H9 (cell line): ENCODE data around the gene OPTC. TPM values are rescaled to one million over a fixed set of nuclear protein-coding genes. Genes with fewer than 3 reads are reported as not detected.
"Not testable (repeated sequence)": the region's sequence is repeated elsewhere in the genome, so short reads cannot be mapped to it uniquely, and the experiment has no call there.

Source experiments
- DNase-seq: peaks from one replicate; pipeline ENCODE4 v3.0.0-alpha.2; 2017
- H2AFZ ChIP-seq: one replicate; pipeline ENCODE4 v1.6.1; 2013; ENCODE audit warnings: mild to moderate bottlenecking, low read length, control low read depth, moderate library complexity
- H2AK5ac ChIP-seq: 2 replicates; pipeline ENCODE4 v1.6.1; 2013; ENCODE audit warnings: low read length, control low read depth, mixed read lengths; ENCODE audit not compliant: insufficient read length
- H2BK120ac ChIP-seq: one replicate; pipeline ENCODE4 v1.6.1; 2013; ENCODE audit warnings: low read depth, mild to moderate bottlenecking, low read length, control low read depth, inconsistent platforms; ENCODE audit not compliant: poor library complexity, severe bottlenecking
- H2BK12ac ChIP-seq: 2 replicates; pipeline ENCODE4 v1.6.1; 2013; ENCODE audit warnings: low read length, control low read depth, mixed read lengths, low read depth; ENCODE audit not compliant: insufficient read length
- H2BK15ac ChIP-seq: 2 replicates; pipeline ENCODE4 v1.6.1; 2013; ENCODE audit warnings: low read depth, low read length, control low read depth
- H2BK20ac ChIP-seq: one replicate; pipeline ENCODE4 v1.6.1; 2013; ENCODE audit warnings: low read depth, mild to moderate bottlenecking, low read length, control low read depth, inconsistent platforms; ENCODE audit not compliant: poor library complexity, severe bottlenecking
- H2BK5ac ChIP-seq: 2 replicates; pipeline ENCODE4 v1.6.1; 2013; ENCODE audit warnings: low read length, control low read depth, mixed read lengths; ENCODE audit not compliant: insufficient read length
- H3K14ac ChIP-seq: 2 replicates; pipeline ENCODE4 v1.6.1; 2013; ENCODE audit warnings: low read length, control low read depth; ENCODE audit not compliant: insufficient read depth
- H3K18ac ChIP-seq: 2 replicates; pipeline ENCODE4 v1.6.1; 2013; ENCODE audit warnings: low read depth, mild to moderate bottlenecking, mixed read lengths, low read length, control low read depth; ENCODE audit not compliant: insufficient read length
- H3K23ac ChIP-seq: 2 replicates; pipeline ENCODE4 v1.6.1; 2013; ENCODE audit warnings: low read length, control low read depth, mixed read lengths, low read depth; ENCODE audit not compliant: insufficient read length
- H3K23me2 ChIP-seq: 2 replicates; pipeline ENCODE4 v1.6.1; 2013; ENCODE audit warnings: low read depth, mild to moderate bottlenecking, mixed read lengths, low read length, control low read depth; ENCODE audit not compliant: insufficient read length, poor library complexity, severe bottlenecking
- H3K27ac ChIP-seq: 2 replicates; pipeline ENCODE4 v1.5.1; 2013; ENCODE audit warnings: low read length, control low read depth, mixed read lengths, low read depth; ENCODE audit not compliant: insufficient read length
- H3K27me3 ChIP-seq: 2 replicates; pipeline ENCODE4 v1.6.1; 2013; ENCODE audit warnings: low read length, control low read depth, inconsistent platforms; ENCODE audit not compliant: insufficient read depth
- H3K4ac ChIP-seq: 2 replicates; pipeline ENCODE4 v1.6.1; 2013; ENCODE audit warnings: low read depth, mild to moderate bottlenecking, control low read depth, inconsistent platforms, low read length, moderate library complexity
- H3K4me1 ChIP-seq: 2 replicates; pipeline ENCODE4 v1.6.1; 2013; ENCODE audit warnings: low read length, control low read depth, inconsistent platforms; ENCODE audit not compliant: insufficient read depth
- H3K4me2 ChIP-seq: 2 replicates; pipeline ENCODE4 v1.6.1; 2013; ENCODE audit warnings: low read length, control low read depth, mixed read lengths; ENCODE audit not compliant: insufficient read length, insufficient read depth
- H3K56ac ChIP-seq: 2 replicates; pipeline ENCODE4 v1.6.1; 2013; ENCODE audit warnings: low read depth, mild to moderate bottlenecking, mixed read lengths, low read length, control low read depth; ENCODE audit not compliant: insufficient read length
- H3K79me1 ChIP-seq: 2 replicates; pipeline ENCODE4 v1.6.1; 2013; ENCODE audit warnings: low read depth, mild to moderate bottlenecking, moderate library complexity, low read length, control low read depth, inconsistent platforms; ENCODE audit not compliant: insufficient read depth, poor library complexity, severe bottlenecking
- H3K79me2 ChIP-seq: 2 replicates; pipeline ENCODE4 v1.6.1; 2013; ENCODE audit warnings: low read length, control low read depth, inconsistent platforms; ENCODE audit not compliant: insufficient read depth
- H3K9ac ChIP-seq: 2 replicates; pipeline ENCODE4 v1.6.1; 2013; ENCODE audit warnings: low read length, control low read depth, mixed read lengths; ENCODE audit not compliant: insufficient read length; ENCODE audit errors: extremely low read depth
- H3K9me3 ChIP-seq: one replicate; pipeline ENCODE4 v1.6.1; 2013; ENCODE audit warnings: low read depth, low read length, inconsistent platforms; ENCODE audit not compliant: control insufficient read depth
- H3T11ph ChIP-seq: one replicate; pipeline ENCODE4 v1.6.1; 2013; ENCODE audit warnings: mild to moderate bottlenecking, low read length, control low read depth, inconsistent platforms
- H4K20me1 ChIP-seq: one replicate; pipeline ENCODE4 v1.6.1; 2013; ENCODE audit not compliant: control insufficient read depth, insufficient read length, insufficient read depth
- H4K5ac ChIP-seq: 2 replicates; pipeline ENCODE4 v1.6.1; 2013; ENCODE audit warnings: low read depth, mild to moderate bottlenecking, mixed read lengths, low read length, control low read depth; ENCODE audit not compliant: insufficient read length
- H4K8ac ChIP-seq: replicated peaks from 2 replicates; pipeline ENCODE4 v1.6.1; 2013; ENCODE audit warnings: low read length, control low read depth, mixed read lengths, low read depth; ENCODE audit not compliant: insufficient read length
- H4K91ac ChIP-seq: 2 replicates; pipeline ENCODE4 v1.6.1; 2013; ENCODE audit warnings: low read depth, mild to moderate bottlenecking, moderate library complexity, mixed read lengths, low read length, control low read depth; ENCODE audit not compliant: insufficient read length
- H3K27ac Mint-ChIP-seq, 3 experiments: 2 replicates in 2 of 3; 3 replicates in 1 of 3; pipeline ENCODE4 v1.8.0; 2020 to 2021; ENCODE audit warnings: mixed read lengths in 3 of 3, mild to moderate bottlenecking in 1 of 3, moderate library complexity in 1 of 3
- H3K27me3 Mint-ChIP-seq: 2 replicates; pipeline ENCODE4 v1.8.0; 2021; ENCODE audit warnings: low read depth, mild to moderate bottlenecking, moderate library complexity, mixed read lengths
- H3K36me3 Mint-ChIP-seq, 3 experiments: 2 replicates in 2 of 3; 3 replicates in 1 of 3; pipeline ENCODE4 v1.8.0; 2020 to 2021; ENCODE audit warnings: low read depth in 3 of 3, mixed read lengths in 3 of 3; ENCODE audit not compliant: insufficient read depth in 1 of 3
- H3K4me1 Mint-ChIP-seq, 2 experiments: 2 replicates each; pipeline ENCODE4 v1.8.0; 2020; ENCODE audit warnings: mixed read lengths in 2 of 2
- H3K4me3 Mint-ChIP-seq, 2 experiments: 2 replicates in 1 of 2; 3 replicates in 1 of 2; pipeline ENCODE4 v1.8.0; 2020 to 2021; ENCODE audit warnings: mild to moderate bottlenecking in 2 of 2, mixed read lengths in 2 of 2, moderate library complexity in 1 of 2
- H3K9me3 Mint-ChIP-seq, 2 experiments: 2 replicates in 1 of 2; 3 replicates in 1 of 2; pipeline ENCODE4 v1.8.0; 2020; ENCODE audit warnings: mild to moderate bottlenecking in 2 of 2, mixed read lengths in 2 of 2, moderate library complexity in 1 of 2
- CTCF ChIP-seq: fragments of 200-600 bp; sonication (generic); conservative IDR thresholded peaks from 3 replicates; pipeline ENCODE4 v1.8.0; 2021; ENCODE audit warnings: antibody characterized with exemption, mild to moderate bottlenecking
- WGBS: extraction: QIAGEN DNeasy Blood & Tissue Kit; methylation state at CpG from one replicate; pipeline ENCODE4 v1.1.7; 2013; ENCODE audit warnings: missing lambda C conversion rate, low lambda C conversion rate, mixed read lengths; ENCODE audit not compliant: insufficient read length; ENCODE audit errors: extremely low coverage; 5-methylcytosine and 5-hydroxymethylcytosine counted together
- total RNA-seq: library from RNA; stranded (reverse); gene quantifications from 2 replicates; pipeline ENCODE4 v1.2.1, GENCODE V29; 2021

The OPTC gene
- total RNA-seq, 1 experiment from 2014 or later, result 1.1 TPM

- Histone ChIP-seq H3T11ph (no peak overlapping the region), H3K4me1 (peaks cover 6% of the 10 kb centered on the region; the same call in 1 of the 2 replicates), H2BK15ac (no peak overlapping the region), H2AK5ac (no peak overlapping the region), H4K5ac (no peak overlapping the region), H3K4ac (no peak overlapping the region), H3K27ac (no peak overlapping the region), H3K23ac (no peak overlapping the region), H3K56ac (no peak overlapping the region), H3K9ac (no peak overlapping the region), H3K9me3 (peaks cover 6% of the 10 kb centered on the region), H3K4me2 (no peak overlapping the region), H4K8ac (no peak overlapping the region), H3K23me2 (no peaks in the 10 kb centered on the region), H2AFZ (no peak overlapping the region), H2BK20ac (no peak overlapping the region), H3K14ac (no peak overlapping the region), H3K27me3 (no peaks in the 10 kb centered on the region), H3K79me1 (no peaks in the 10 kb centered on the region), H4K91ac (no peak overlapping the region), H3K18ac (no peak overlapping the region), H2BK12ac (no peak overlapping the region), H4K20me1 (no peaks in the 10 kb centered on the region), H2BK120ac (no peak overlapping the region), H3K79me2 (no peaks in the 10 kb centered on the region), H2BK5ac (no peak overlapping the region)
- TF ChIP-seq CTCF, result no peak
- Mint-ChIP-seq H3K27me3 (peaks cover 10% of the 10 kb centered on the region), H3K4me1 (peaks cover 27 to 28% of the 10 kb centered on the region in 2 experiments), H3K9me3 (peaks cover 8 to 11% of the 10 kb centered on the region in 2 experiments; a peak in 4 of 5 replicates), H3K36me3 (peaks cover 3 to 8% (median 3%) of the 10 kb centered on the region in 3 experiments; a peak in 6 of 7 replicates), H3K27ac (no peak overlapping the region), H3K4me3 (no peak overlapping the region)
- no peak for DNase-seq
- WGBS, result 100% methylated on average over 1 of the region's 2 CpGs
Observed at GRCh38 chr1:203447151-203447550, 46.8 kb upstream of the OPTC start.

DNA sequence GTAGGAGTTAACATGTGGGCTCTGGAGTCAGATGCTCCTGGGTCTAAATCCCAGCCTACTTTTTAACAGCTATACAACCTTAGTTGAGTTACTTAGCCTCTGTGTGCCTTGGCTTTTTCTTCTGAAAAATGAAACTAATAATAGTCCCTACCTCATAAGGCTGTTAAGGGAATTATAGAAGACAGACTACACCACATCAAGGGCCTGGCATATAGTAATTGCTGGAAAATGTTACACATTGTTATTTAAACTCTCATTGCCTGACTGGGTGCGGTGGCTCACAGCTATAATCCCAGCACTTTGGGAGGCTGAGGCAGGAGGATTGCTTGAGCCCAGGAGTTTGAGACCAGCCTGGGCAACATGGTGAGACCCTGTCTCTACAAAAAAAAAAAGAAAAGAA lies 46.4 kb upstream of the OPTC start:
- H3K14ac ChIP-seq, H3K9ac ChIP-seq, H3T11ph ChIP-seq, H4K5ac ChIP-seq, H3K79me1 ChIP-seq, H3K56ac ChIP-seq, H2AK5ac ChIP-seq, DNase-seq, H4K91ac ChIP-seq, H3K79me2 ChIP-seq, H2BK5ac ChIP-seq, H3K4me1 ChIP-seq, H3K27me3 ChIP-seq, H3K23me2 ChIP-seq, H2AFZ ChIP-seq, H4K20me1 ChIP-seq, H3K23ac ChIP-seq, H2BK15ac ChIP-seq, H4K8ac ChIP-seq, H2BK120ac ChIP-seq, H3K27ac ChIP-seq, H2BK12ac ChIP-seq, H3K4me3 Mint-ChIP-seq, H3K9me3 ChIP-seq, H3K4ac ChIP-seq, H3K27me3 Mint-ChIP-seq, H3K36me3 Mint-ChIP-seq, H3K4me2 ChIP-seq, H3K18ac ChIP-seq, H3K27ac Mint-ChIP-seq, H2BK20ac ChIP-seq: not testable (repeated sequence)
- Mint-ChIP-seq H3K9me3 (peaks cover 8 to 11% of the 10 kb centered on the region in 2 experiments; a peak in 4 of 5 replicates), H3K4me1 (peaks cover 24 to 25% of the 10 kb centered on the region in 2 experiments)
- WGBS, result no CpG with 5 or more reads among the region's 1 CpG
